ENCODE measurements around the gene NDUFS5. TPM values are rescaled to one million over a fixed set of nuclear protein-coding genes. Genes with fewer than 3 reads are reported as not detected.
A peak's percentile ranks its signal among the peaks of the same experiment; 100 is the strongest.

The NDUFS5 gene
- total and polyA plus RNA-seq, 4 donors = 149 to 1,134 (median 354) TPM

- Histone ChIP-seq H3K9me3 (ENCODE audit: control insufficient read depth in 4 of 4, insufficient read depth in 3 of 4, low read length in 3 of 4) (no peaks in the 10 kb centered on the region), H3K4me1 (ENCODE audit: control insufficient read depth in 5 of 5, insufficient read depth in 5 of 5, low read length in 5 of 5) (peaks cover 0 to 13% (median 8%) of the 10 kb centered on the region in 5 donors), H3K27me3 (ENCODE audit: control insufficient read depth in 3 of 3, insufficient read depth in 3 of 3, low read length in 2 of 3) (no peaks in the 10 kb centered on the region), H3K4me3 (no peak overlapping the region), H3K36me3 (ENCODE audit: control insufficient read depth in 4 of 4, insufficient read depth in 4 of 4, low read length in 4 of 4) (peaks cover 13 to 31% (median 17%) of the 10 kb centered on the region in 4 donors), H3K27ac (ENCODE audit: low read depth in 1 of 2, low read length in 1 of 2) (no peak overlapping the region), H3K9ac (ENCODE audit: insufficient read depth in 1 of 2, low read length in 2 of 2) (no peak overlapping the region)
- ATAC-seq (ENCODE audit: insufficient read depth, low FRiP score) (no peak), DNase-seq (no peak)
- TF ChIP-seq CTCF (IDR thresholded peaks at IDR 0.05; ENCODE audit: control extremely low read depth, extremely low read depth) = no peak
- 55 to 64% methylated on average over 4 of the region's 4 CpGs for WGBS, 2 donors
Measured at GRCh38 chr1:38997034-38997900, 28.9 kb upstream of the NDUFS5 start.

GRCh38 chr1:38997901-38998190, 28.3 kb upstream of the NDUFS5 start:
- ATAC-seq (ENCODE audit: insufficient read depth, low FRiP score) (no peak), DNase-seq (no peak)
- Histone ChIP-seq H3K4me1 (ENCODE audit: control insufficient read depth in 5 of 5, insufficient read depth in 5 of 5, low read length in 5 of 5) (peaks cover 0 to 14% (median 2%) of the 10 kb centered on the region in 5 donors), H3K9ac (ENCODE audit: insufficient read depth in 1 of 2, low read length in 2 of 2) (no peak overlapping the region), H3K27ac (ENCODE audit: low read depth in 1 of 2, low read length in 1 of 2) (no peak overlapping the region), H3K9me3 (ENCODE audit: control insufficient read depth in 4 of 4, insufficient read depth in 3 of 4, low read length in 3 of 4) (no peaks in the 10 kb centered on the region), H3K27me3 (ENCODE audit: control insufficient read depth in 3 of 3, insufficient read depth in 3 of 3, low read length in 2 of 3) (no peaks in the 10 kb centered on the region), H3K4me3 (no peak overlapping the region), H3K36me3 (ENCODE audit: control insufficient read depth in 4 of 4, insufficient read depth in 4 of 4, low read length in 4 of 4) (peaks cover 16 to 34% (median 20%) of the 10 kb centered on the region in 4 donors)
- TF ChIP-seq CTCF (IDR thresholded peaks at IDR 0.05; ENCODE audit: control extremely low read depth, extremely low read depth) = no peak
- 55 to 62% methylated on average over 3 of the region's 3 CpGs for WGBS, 2 donors

DNA sequence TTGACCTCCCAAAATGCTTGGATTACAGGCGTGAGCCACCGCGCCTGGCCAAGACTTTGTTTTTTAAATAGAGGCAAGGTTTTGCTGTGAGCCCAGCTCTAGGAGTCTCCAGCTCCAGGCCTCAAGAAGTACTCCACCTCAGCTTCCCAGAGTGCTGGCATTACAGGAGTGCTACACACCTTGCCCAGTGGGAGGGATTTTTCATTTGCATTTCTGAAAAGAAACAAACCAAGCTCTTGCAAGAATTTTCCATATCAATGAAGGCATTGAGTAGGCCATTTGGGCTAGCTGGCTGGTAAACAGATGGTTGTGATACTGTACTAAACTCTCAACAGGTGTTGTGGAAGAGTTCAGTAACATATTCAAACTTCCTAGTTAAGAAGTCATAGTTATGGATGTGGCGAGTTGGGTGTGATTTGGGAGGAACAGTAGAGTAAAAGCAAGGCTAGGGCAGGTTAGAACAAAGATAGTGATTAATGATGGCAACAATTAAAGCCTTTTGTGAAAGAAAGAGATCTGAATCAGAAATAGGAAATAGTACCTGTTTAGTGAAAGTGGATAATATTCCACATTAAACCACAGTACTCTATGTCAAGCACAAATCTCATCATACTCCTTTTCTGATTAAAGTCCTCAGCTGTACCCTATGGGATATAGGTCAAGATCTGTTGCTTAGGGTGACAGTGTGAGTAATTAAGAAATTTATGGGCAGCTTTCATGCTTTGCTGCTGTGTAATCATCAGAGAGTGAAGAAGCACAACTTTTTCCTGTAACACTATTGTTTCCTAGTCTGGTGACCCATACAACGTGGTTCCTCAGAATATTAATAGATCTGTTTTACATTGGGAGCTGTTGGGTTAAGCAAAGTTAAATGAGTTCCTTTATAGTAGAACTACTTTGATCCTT, 24.4 kb upstream of the NDUFS5 start:
- Histone ChIP-seq H3K9ac (ENCODE audit: insufficient read depth in 1 of 2, low read length in 2 of 2) (no peak overlapping the region), H3K27ac (ENCODE audit: low read depth in 1 of 2, low read length in 1 of 2) (peak overlapping the region in 1 of 2 donors; percentile 21), H3K4me1 (ENCODE audit: control insufficient read depth in 5 of 5, insufficient read depth in 5 of 5, low read length in 5 of 5) (peaks cover 0 to 12% (median 0%) of the 10 kb centered on the region in 5 donors), H3K36me3 (ENCODE audit: control insufficient read depth in 4 of 4, insufficient read depth in 4 of 4, low read length in 4 of 4) (peaks cover 23 to 57% (median 32%) of the 10 kb centered on the region in 4 donors), H3K27me3 (ENCODE audit: control insufficient read depth in 3 of 3, insufficient read depth in 3 of 3, low read length in 2 of 3) (no peaks in the 10 kb centered on the region), H3K4me3 (no peak overlapping the region), H3K9me3 (ENCODE audit: control insufficient read depth in 4 of 4, insufficient read depth in 3 of 4, low read length in 3 of 4) (no peaks in the 10 kb centered on the region)
- no peak for DNase-seq
- no peak for ATAC-seq (ENCODE audit: insufficient read depth, low FRiP score)
- WGBS, 2 donors = 91 to 95% methylated on average over 5 of the region's 5 CpGs
- TF ChIP-seq CTCF (IDR thresholded peaks at IDR 0.05; ENCODE audit: control extremely low read depth, extremely low read depth) = no peak

Data from lung (tissue), 12 donors.